ENCODE results near the gene EDDM13.
"Not testable (repeated sequence)": the region's sequence is repeated elsewhere in the genome, so short reads cannot be mapped to it uniquely, and the experiment has no call there.

The EDDM13 gene

GRCh38 chr19:56295531-56296455 lies 23.2 kb downstream of the EDDM13 start:
- no peak for DNase-seq (ENCODE audit: low read depth, low spot score)

GRCh38 chr19:56297010-56297409 lies 24.5 kb downstream of the EDDM13 start:
- DNase-seq (ENCODE audit: low read depth, low spot score): no peak

- DNase-seq (ENCODE audit: low read depth, low spot score): no peak
These were observed 27.1 kb downstream of the EDDM13 start for GRCh38 chr19:56299688-56300087.

- DNase-seq (ENCODE audit: low read depth, low spot score): no peak
These were observed 28.6 kb downstream of the EDDM13 start for GRCh38 chr19:56301155-56301554.

- no peak for DNase-seq (ENCODE audit: low read depth, low spot score)
These were observed 29.5 kb downstream of the EDDM13 start for GRCh38 chr19:56301886-56302620.

GRCh38 chr19:56304243-56304642 lies 31.7 kb downstream of the EDDM13 start:
- no peak for DNase-seq (ENCODE audit: low read depth, low spot score)

GRCh38 chr19:56306016-56306415 lies 33.5 kb downstream of the EDDM13 start:
- no peak for DNase-seq (ENCODE audit: low read depth, low spot score)

GRCh38 chr19:56307062-56307461 lies 34.5 kb downstream of the EDDM13 start:
- DNase-seq (ENCODE audit: low read depth, low spot score): not testable (repeated sequence)

GRCh38 chr19:56308792-56309191 lies 36.2 kb downstream of the EDDM13 start:
- DNase-seq (ENCODE audit: low read depth, low spot score): no peak

- DNase-seq (ENCODE audit: low read depth, low spot score): peak; percentile 86
These were observed 37.1 kb downstream of the EDDM13 start for GRCh38 chr19:56309511-56310185.

GRCh38 chr19:56310462-56310861 lies 37.9 kb downstream of the EDDM13 start:
- DNase-seq (ENCODE audit: low read depth, low spot score): no peak

- no peak for DNase-seq (ENCODE audit: low read depth, low spot score)
These were observed 39.8 kb downstream of the EDDM13 start for GRCh38 chr19:56312342-56312741.

GRCh38 chr19:56312787-56313657 lies 40.5 kb downstream of the EDDM13 start:
- no peak for DNase-seq (ENCODE audit: low read depth, low spot score)

- DNase-seq (ENCODE audit: low read depth, low spot score): peak; percentile 63
These were observed 41.5 kb downstream of the EDDM13 start for GRCh38 chr19:56314018-56314380.

- peak; percentile 98 for DNase-seq (ENCODE audit: low read depth, low spot score)
These were observed 42.0 kb downstream of the EDDM13 start, which contains the start of gene ZSCAN5A for GRCh38 chr19:56314381-56315076. Gene ZSCAN5A, minus strand, starts transcription at chr19:56314839. Its CDS starts 89,793 bp downstream, at chr19:56225046.

GRCh38 chr19:56315077-56315828 lies 42.7 kb downstream of the EDDM13 start:
- peak; percentile 99 for DNase-seq (ENCODE audit: low read depth, low spot score)

GRCh38 chr19:56316728-56317127 lies 44.2 kb downstream of the EDDM13 start:
- DNase-seq (ENCODE audit: low read depth, low spot score): no peak

- DNase-seq (ENCODE audit: low read depth, low spot score): no peak
These were observed 45.2 kb downstream of the EDDM13 start for GRCh38 chr19:56317749-56318148.

- DNase-seq (ENCODE audit: low read depth, low spot score): no peak
These were observed 47.4 kb downstream of the EDDM13 start for GRCh38 chr19:56319991-56320390.
